Lung (tissue), 12 donors: ENCODE results near the gene IL6. TPM values are rescaled to one million over a fixed set of nuclear protein-coding genes. Genes with fewer than 3 reads are reported as not detected.
"Not testable (repeated sequence)": the region's sequence is repeated elsewhere in the genome, so short reads cannot be mapped to it uniquely, and the experiment has no call there.

Source experiments
- ATAC-seq: fragments of 200-7000 bp; cut with Tn5 transposase; one replicate; pipeline ENCODE4 v1.9.1; 2020; ENCODE audit warnings: moderate number of reproducible peaks; ENCODE audit not compliant: insufficient read depth, low FRiP score
- DNase-seq, 3 donors: peaks; one replicate each; pipeline ENCODE4 v3.0.0-alpha.2; 2013 to 2017
- H3K27ac ChIP-seq, 2 donors: one replicate each; pipeline ENCODE4 v1.5.1; 2013; ENCODE audit warnings: mild to moderate bottlenecking in 2 of 2, moderate library complexity in 2 of 2, control low read depth in 1 of 2, inconsistent platforms in 1 of 2, low read depth in 1 of 2, low read length in 1 of 2
- H3K27me3 ChIP-seq, 3 donors: one replicate each; pipeline ENCODE4 v1.5.1; 2013; ENCODE audit warnings: low read length in 2 of 3; ENCODE audit not compliant: control insufficient read depth in 3 of 3, insufficient read depth in 3 of 3
- H3K36me3 ChIP-seq, 4 donors: one replicate each; pipeline ENCODE4 v1.5.1; 2013; ENCODE audit warnings: low read length in 4 of 4, mild to moderate bottlenecking in 1 of 4, moderate library complexity in 1 of 4; ENCODE audit not compliant: control insufficient read depth in 4 of 4, insufficient read depth in 4 of 4
- H3K4me1 ChIP-seq, 5 donors: one replicate each; pipeline ENCODE4 v1.5.1; 2013; ENCODE audit warnings: low read length in 5 of 5, mild to moderate bottlenecking in 2 of 5, moderate library complexity in 1 of 5; ENCODE audit not compliant: control insufficient read depth in 5 of 5, insufficient read depth in 5 of 5
- H3K4me3 ChIP-seq: one replicate; pipeline ENCODE4 v1.5.1; 2013; ENCODE audit warnings: mild to moderate bottlenecking, control low read depth, moderate library complexity
- H3K9ac ChIP-seq, 2 donors: one replicate each; pipeline ENCODE4 v1.5.1; 2013; ENCODE audit warnings: low read length in 2 of 2, control low read depth in 1 of 2; ENCODE audit not compliant: insufficient read depth in 1 of 2
- H3K9me3 ChIP-seq, 4 donors: one replicate each; pipeline ENCODE4 v1.5.1; 2013; ENCODE audit warnings: low read length in 3 of 4, mild to moderate bottlenecking in 1 of 4, moderate library complexity in 1 of 4; ENCODE audit not compliant: control insufficient read depth in 4 of 4, insufficient read depth in 3 of 4
- CTCF ChIP-seq: IDR thresholded peaks from 2 replicates; pipeline ENCODE4 v1.5.1; 2012; ENCODE audit warnings: mild to moderate bottlenecking; ENCODE audit errors: control extremely low read depth, extremely low read depth
- WGBS, 2 donors: extraction: QIAGEN DNeasy Blood & Tissue Kit; methylation state at CpG; one replicate each; pipeline ENCODE4 v1.1.7; 2013; 5-methylcytosine and 5-hydroxymethylcytosine counted together
- polyA plus RNA-seq, 2 donors: library from polyadenylated mRNA; stranded (reverse); fragments of 200-250 nt; gene quantifications; one replicate each; pipeline ENCODE4 v1.2.1, GENCODE V29; 2013
- total RNA-seq, 2 donors: library from RNA; depleted of rRNA in 1 of 2; stranded (reverse); fragments of >200 nt in 1 of 2; gene quantifications; one replicate each; pipeline ENCODE4 v1.2.1, GENCODE V29; 2014 to 2021
- donor health status: control.
- donor health status: control.
- donor health status: Bipolar disorder and iron deficiency.
- donor health status: healthy.
- donor health status: DM: yes; HTN: yes; CAD: no.

IL6 gene
- total and polyA plus RNA-seq, 4 donors, result 2.7 to 155 (median 12.4) TPM

GRCh38 chr7:22702516-22702915, 24.5 kb upstream of the IL6 start:
- DNase-seq, result no peak
- Histone ChIP-seq H3K4me1 (peaks cover 0 to 4% (median 0%) of the 10 kb centered on the region in 5 donors), H3K27me3 (no peaks in the 10 kb centered on the region), H3K27ac (no peak overlapping the region), H3K9me3 (no peaks in the 10 kb centered on the region), H3K9ac (no peak overlapping the region), H3K4me3 (no peak overlapping the region), H3K36me3 (no peaks in the 10 kb centered on the region)
- 92 to 94% methylated on average over 4 of the region's 4 CpGs for WGBS, 2 donors
- TF ChIP-seq CTCF, result no peak
- no peak for ATAC-seq

- not testable (repeated sequence) for ATAC-seq, H3K27me3 ChIP-seq
Observed at GRCh38 chr7:22703107-22703855, 23.7 kb upstream of the IL6 start.

GRCh38 chr7:22703978-22704610, 22.9 kb upstream of the IL6 start:
- not testable (repeated sequence) for H3K9ac ChIP-seq

More at GRCh38 chr7:22703107-22703855, 23.7 kb upstream of the IL6 start:
- not testable (repeated sequence) for H3K36me3 ChIP-seq, DNase-seq, H3K4me3 ChIP-seq, H3K4me1 ChIP-seq, H3K27ac ChIP-seq, H3K9ac ChIP-seq, H3K9me3 ChIP-seq
- 86 to 96% methylated on average over 7 to 8 of the region's 10 CpGs for WGBS, 2 donors

GRCh38 chr7:22704722-22705121, 22.3 kb upstream of the IL6 start:
- H3K9ac ChIP-seq, DNase-seq, H3K9me3 ChIP-seq, H3K27me3 ChIP-seq, H3K4me3 ChIP-seq, H3K4me1 ChIP-seq, H3K36me3 ChIP-seq, ATAC-seq, H3K27ac ChIP-seq: not testable (repeated sequence)
- WGBS, 2 donors, result 87 to 91% methylated on average over 6 of the region's 6 CpGs

More at GRCh38 chr7:22703978-22704610, 22.9 kb upstream of the IL6 start:
- ATAC-seq, H3K27ac ChIP-seq, H3K4me1 ChIP-seq, H3K4me3 ChIP-seq, H3K9me3 ChIP-seq, H3K27me3 ChIP-seq, DNase-seq, H3K36me3 ChIP-seq: not testable (repeated sequence)
- WGBS, 2 donors, result 87 to 92% methylated on average over 17 of the region's 17 CpGs

GRCh38 chr7:22705874-22706273, 21.1 kb upstream of the IL6 start:
- H3K27ac ChIP-seq, H3K4me3 ChIP-seq, ATAC-seq, H3K9ac ChIP-seq, H3K27me3 ChIP-seq, H3K9me3 ChIP-seq, H3K4me1 ChIP-seq, H3K36me3 ChIP-seq, DNase-seq: not testable (repeated sequence)
- 97 to 98% methylated on average over 7 of the region's 7 CpGs for WGBS, 2 donors

GRCh38 chr7:22707026-22707691, 19.8 kb upstream of the IL6 start:
- not testable (repeated sequence) for H3K4me3 ChIP-seq, H3K27ac ChIP-seq, H3K36me3 ChIP-seq, H3K4me1 ChIP-seq, H3K9me3 ChIP-seq, DNase-seq, H3K27me3 ChIP-seq, H3K9ac ChIP-seq, ATAC-seq
- WGBS, 2 donors, result 90 to 95% methylated on average over 4 to 6 of the region's 6 CpGs

GRCh38 chr7:22708214-22708613, 18.8 kb upstream of the IL6 start:
- WGBS, 2 donors, result 87 to 96% methylated on average over 2 to 4 of the region's 4 CpGs
- not testable (repeated sequence) for H3K4me1 ChIP-seq, H3K9me3 ChIP-seq, H3K4me3 ChIP-seq, H3K36me3 ChIP-seq, H3K27me3 ChIP-seq, H3K9ac ChIP-seq, ATAC-seq, H3K27ac ChIP-seq, DNase-seq
